Activated T-helper 2 cell treated with anti-CD3 and anti-CD28 coated beads, Interferon-gamma antibody, Interleukin-2, Interleukin-4, amounts not matched to agents 10 μg/mL and 5 μg/mL and 100 μg/mL, durations not matched to agents 14 hours and 24 hours and 36 hours (primary cell): ENCODE measurements around the gene NDST1. TPM values are rescaled to one million over a fixed set of nuclear protein-coding genes. Genes with fewer than 3 reads are reported as not detected.
"Not testable (repeated sequence)": the region's sequence is repeated elsewhere in the genome, so short reads cannot be mapped to it uniquely, and the experiment has no call there.

Experiments
- DNase-seq: peaks from one replicate; pipeline ENCODE4 v3.0.0; 2021; ENCODE audit warnings: low spot score
- H3K27ac Mint-ChIP-seq: one replicate; pipeline ENCODE4 v1.8.0; 2021; ENCODE audit warnings: mixed read lengths
- H3K27me3 Mint-ChIP-seq: one replicate; pipeline ENCODE4 v1.8.0; 2021; ENCODE audit warnings: low read depth, mixed read lengths
- H3K36me3 Mint-ChIP-seq: one replicate; pipeline ENCODE4 v1.8.0; 2021; ENCODE audit warnings: low read depth, mixed read lengths
- H3K4me1 Mint-ChIP-seq: one replicate; pipeline ENCODE4 v1.8.0; 2021; ENCODE audit warnings: low read depth, mixed read lengths
- H3K4me3 Mint-ChIP-seq: one replicate; pipeline ENCODE4 v1.8.0; 2021; ENCODE audit warnings: low read depth, mild to moderate bottlenecking, moderate library complexity, mixed read lengths
- H3K9me3 Mint-ChIP-seq: one replicate; pipeline ENCODE4 v1.8.0; 2021; ENCODE audit warnings: mixed read lengths
- intact Hi-C: fragments of 100-400 bp; cut with micrococcal nuclease; formaldehyde crosslinking; loops from one replicate; pipeline ENCODE4 v1.15.1; 2023
- total RNA-seq: library from RNA; stranded (reverse); gene quantifications from 2 replicates; pipeline ENCODE4 v1.2.3, GENCODE V29; 2022

NDST1 gene
- total RNA-seq, 1 donor from 2014 or later: 3.0 TPM

GRCh38 chr5:150516011-150516410, 8.1 kb downstream of the NDST1 start:
- H3K27ac Mint-ChIP-seq: no peak overlapping the region
- intact Hi-C loops: no loop called here

DNA sequence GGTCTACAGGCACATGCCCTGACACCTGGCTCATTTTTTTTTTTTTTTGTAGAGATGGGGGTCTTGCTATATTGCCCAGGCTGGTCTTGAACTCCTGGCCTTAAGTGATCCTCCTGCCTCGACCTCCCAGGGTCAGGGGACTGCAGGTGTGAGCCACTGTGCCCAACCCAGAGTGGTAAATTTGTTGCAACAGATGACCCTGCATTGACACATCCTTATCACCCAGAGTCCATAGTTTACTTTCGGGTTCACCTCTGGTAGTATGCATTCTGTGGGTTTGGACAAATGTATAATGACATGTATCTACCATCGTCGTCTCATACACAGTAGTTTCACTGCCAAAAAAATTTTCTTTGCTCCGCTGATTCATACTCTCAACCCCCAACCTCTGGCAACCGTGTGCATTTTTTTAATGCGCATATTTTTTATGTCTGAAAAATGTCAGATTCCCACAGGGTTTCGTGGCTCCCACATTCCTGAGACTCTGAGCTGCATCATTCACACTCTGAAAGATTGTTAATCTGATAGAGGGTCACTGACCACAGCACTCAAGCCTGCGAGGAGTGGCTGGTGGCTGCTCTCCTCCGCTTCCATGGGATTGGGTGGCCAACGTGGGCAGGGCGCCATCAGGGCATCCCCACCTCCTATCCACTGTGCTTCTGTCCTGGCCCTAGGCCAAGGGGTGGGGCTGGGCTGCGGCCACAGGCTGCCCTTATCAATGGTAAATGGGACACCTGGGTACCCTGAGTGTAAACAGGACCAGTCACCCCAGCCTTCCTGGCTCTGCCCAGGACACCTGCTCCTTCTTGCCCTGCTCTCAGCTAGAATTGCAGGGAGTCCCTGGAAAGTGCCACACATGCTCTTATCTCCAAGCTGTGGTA, 9.6 kb downstream of the NDST1 start:
- no peak overlapping the region for H3K27ac Mint-ChIP-seq
- H3K4me3 Mint-ChIP-seq: no peak overlapping the region
- no peak for DNase-seq
- H3K4me1 Mint-ChIP-seq: no peaks in the 10 kb centered on the region
- no peaks in the 10 kb centered on the region for H3K36me3 Mint-ChIP-seq
- H3K27me3 Mint-ChIP-seq: no peaks in the 10 kb centered on the region
- H3K9me3 Mint-ChIP-seq: no peaks in the 10 kb centered on the region
- intact Hi-C loops: no loop called here

More at GRCh38 chr5:150516011-150516410, 8.1 kb downstream of the NDST1 start:
- Mint-ChIP-seq H3K9me3 (no peaks in the 10 kb centered on the region), H3K4me1 (no peaks in the 10 kb centered on the region), H3K27me3 (no peaks in the 10 kb centered on the region), H3K36me3 (no peaks in the 10 kb centered on the region), H3K4me3 (no peak overlapping the region)
- no peak for DNase-seq

DNA sequence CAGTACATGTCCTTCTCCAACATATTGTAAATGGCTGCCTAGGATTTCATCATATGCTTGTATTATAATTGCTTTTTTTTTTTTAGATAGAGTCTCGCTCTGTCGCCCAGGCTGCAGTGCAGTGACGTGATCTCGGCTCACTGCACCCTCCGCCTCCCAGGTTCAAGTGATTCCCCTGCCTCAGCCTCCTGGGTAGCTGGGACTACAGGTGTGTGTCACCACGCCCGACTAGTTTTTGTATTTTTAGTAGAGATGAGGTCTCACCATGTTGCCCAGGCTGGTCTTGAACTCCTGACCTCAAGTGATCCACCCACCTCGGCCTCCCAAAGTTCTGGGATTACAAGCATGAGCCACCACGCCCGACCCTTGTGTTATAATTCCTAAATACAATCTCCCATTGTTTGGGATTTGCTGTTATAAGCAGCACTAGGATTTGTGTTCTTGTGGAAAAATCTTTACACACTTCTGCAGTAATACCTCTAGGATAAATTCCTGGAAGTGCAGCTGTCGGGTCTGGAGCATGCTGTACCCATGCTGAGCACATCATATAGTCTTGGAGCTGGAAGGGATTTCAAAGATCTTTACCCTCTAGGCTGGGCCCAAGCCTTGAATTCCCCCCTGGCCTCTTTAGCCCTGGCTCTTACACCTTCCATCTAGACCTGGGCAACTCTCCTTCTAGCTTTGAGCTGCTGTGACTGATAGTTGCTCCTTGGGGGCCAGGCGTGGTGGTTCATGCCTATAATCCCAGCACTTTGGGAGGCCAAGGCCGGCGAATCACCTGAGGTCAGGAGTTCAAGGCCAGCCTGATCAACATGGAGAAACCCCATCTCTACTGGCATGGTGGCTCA, 11.0 kb downstream of the NDST1 start:
- H3K36me3 Mint-ChIP-seq, H3K27me3 Mint-ChIP-seq, H3K4me3 Mint-ChIP-seq, H3K27ac Mint-ChIP-seq, H3K4me1 Mint-ChIP-seq, DNase-seq, intact Hi-C loops, H3K9me3 Mint-ChIP-seq: not testable (repeated sequence)

- no peaks in the 10 kb centered on the region for H3K27me3 Mint-ChIP-seq
- no peak for DNase-seq
Measured at GRCh38 chr5:150519560-150519945, 11.6 kb downstream of the NDST1 start.

GRCh38 chr5:150519978-150520377, 12.0 kb downstream of the NDST1 start:
- Mint-ChIP-seq H3K4me1 (no peaks in the 10 kb centered on the region), H3K4me3 (no peak overlapping the region)

More at GRCh38 chr5:150519560-150519945, 11.6 kb downstream of the NDST1 start:
- H3K4me1 Mint-ChIP-seq: no peaks in the 10 kb centered on the region
- intact Hi-C loops: no loop called here
- H3K9me3 Mint-ChIP-seq: no peaks in the 10 kb centered on the region
- no peaks in the 10 kb centered on the region for H3K36me3 Mint-ChIP-seq
- no peak overlapping the region for H3K4me3 Mint-ChIP-seq
- no peak overlapping the region for H3K27ac Mint-ChIP-seq

DNA sequence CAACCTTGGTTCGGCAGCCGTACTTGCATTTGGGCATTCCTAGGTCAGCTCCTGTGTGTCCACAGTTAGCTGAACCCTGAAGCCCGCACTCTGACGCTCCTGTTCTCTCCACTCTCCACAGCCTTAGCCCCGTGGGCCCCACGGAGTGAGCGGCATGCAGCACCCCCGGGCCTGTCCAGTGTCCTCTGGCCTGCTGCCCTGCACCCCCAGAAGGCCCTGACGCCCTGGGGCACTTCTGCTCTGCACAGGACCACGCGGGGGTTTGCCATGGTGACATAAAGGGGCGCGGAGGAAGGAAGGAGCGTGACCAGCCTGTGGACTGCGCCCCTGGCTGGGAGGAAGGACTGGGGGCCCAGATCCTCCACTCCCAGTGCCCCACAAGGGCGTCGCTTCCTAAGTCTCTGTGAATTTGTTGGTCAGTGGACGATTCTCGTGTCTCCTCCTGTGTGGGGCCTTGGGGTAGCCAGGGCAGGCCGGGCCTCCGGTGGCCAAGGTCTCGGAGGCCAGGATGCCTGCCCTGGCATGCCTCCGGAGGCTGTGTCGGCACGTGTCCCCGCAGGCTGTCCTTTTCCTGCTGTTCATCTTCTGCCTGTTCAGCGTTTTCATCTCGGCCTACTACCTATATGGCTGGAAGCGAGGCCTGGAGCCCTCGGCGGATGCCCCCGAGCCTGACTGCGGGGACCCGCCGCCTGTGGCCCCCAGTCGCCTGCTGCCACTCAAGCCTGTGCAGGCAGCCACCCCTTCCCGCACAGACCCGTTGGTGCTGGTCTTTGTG, 13.0 kb downstream of the NDST1 start:
- H3K27me3 Mint-ChIP-seq: no peaks in the 10 kb centered on the region
- no peak for DNase-seq
- H3K27ac Mint-ChIP-seq: no peak overlapping the region
- intact Hi-C loops: no loop called here
- H3K9me3 Mint-ChIP-seq: no peaks in the 10 kb centered on the region
- H3K36me3 Mint-ChIP-seq: no peaks in the 10 kb centered on the region
- no peaks in the 10 kb centered on the region for H3K4me1 Mint-ChIP-seq
- H3K4me3 Mint-ChIP-seq: no peak overlapping the region

More at GRCh38 chr5:150519978-150520377, 12.0 kb downstream of the NDST1 start:
- H3K27me3 Mint-ChIP-seq: no peaks in the 10 kb centered on the region
- no peak overlapping the region for H3K27ac Mint-ChIP-seq
- H3K9me3 Mint-ChIP-seq: no peaks in the 10 kb centered on the region
- intact Hi-C loops: no loop called here
- no peaks in the 10 kb centered on the region for H3K36me3 Mint-ChIP-seq
- no peak for DNase-seq

DNA sequence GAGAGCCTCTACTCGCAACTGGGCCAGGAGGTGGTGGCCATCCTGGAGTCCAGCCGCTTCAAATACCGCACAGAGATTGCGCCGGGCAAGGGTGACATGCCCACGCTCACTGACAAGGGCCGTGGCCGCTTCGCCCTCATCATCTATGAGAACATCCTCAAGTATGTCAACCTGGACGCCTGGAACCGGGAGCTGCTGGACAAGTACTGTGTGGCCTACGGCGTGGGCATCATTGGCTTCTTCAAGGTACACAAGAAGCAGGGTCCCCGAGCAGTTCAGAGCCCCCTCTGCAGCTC, 13.5 kb downstream of the NDST1 start:
- Mint-ChIP-seq H3K9me3 (no peaks in the 10 kb centered on the region), H3K27me3 (no peaks in the 10 kb centered on the region), H3K36me3 (no peaks in the 10 kb centered on the region), H3K4me3 (no peak overlapping the region), H3K4me1 (no peaks in the 10 kb centered on the region), H3K27ac (no peak overlapping the region)
- intact Hi-C loops: no loop called here
- no peak for DNase-seq

GRCh38 chr5:150521939-150522503, 14.1 kb downstream of the NDST1 start:
- Mint-ChIP-seq H3K9me3 (no peaks in the 10 kb centered on the region), H3K27ac (no peak overlapping the region), H3K27me3 (no peaks in the 10 kb centered on the region), H3K36me3 (no peaks in the 10 kb centered on the region), H3K4me1 (no peaks in the 10 kb centered on the region), H3K4me3 (no peak overlapping the region)
- no peak for DNase-seq
- intact Hi-C loops: loop anchor here (2.0 kb wide), 1 partner anchor 63 kb away; no protein-coding TSS in a partner anchor

DNA sequence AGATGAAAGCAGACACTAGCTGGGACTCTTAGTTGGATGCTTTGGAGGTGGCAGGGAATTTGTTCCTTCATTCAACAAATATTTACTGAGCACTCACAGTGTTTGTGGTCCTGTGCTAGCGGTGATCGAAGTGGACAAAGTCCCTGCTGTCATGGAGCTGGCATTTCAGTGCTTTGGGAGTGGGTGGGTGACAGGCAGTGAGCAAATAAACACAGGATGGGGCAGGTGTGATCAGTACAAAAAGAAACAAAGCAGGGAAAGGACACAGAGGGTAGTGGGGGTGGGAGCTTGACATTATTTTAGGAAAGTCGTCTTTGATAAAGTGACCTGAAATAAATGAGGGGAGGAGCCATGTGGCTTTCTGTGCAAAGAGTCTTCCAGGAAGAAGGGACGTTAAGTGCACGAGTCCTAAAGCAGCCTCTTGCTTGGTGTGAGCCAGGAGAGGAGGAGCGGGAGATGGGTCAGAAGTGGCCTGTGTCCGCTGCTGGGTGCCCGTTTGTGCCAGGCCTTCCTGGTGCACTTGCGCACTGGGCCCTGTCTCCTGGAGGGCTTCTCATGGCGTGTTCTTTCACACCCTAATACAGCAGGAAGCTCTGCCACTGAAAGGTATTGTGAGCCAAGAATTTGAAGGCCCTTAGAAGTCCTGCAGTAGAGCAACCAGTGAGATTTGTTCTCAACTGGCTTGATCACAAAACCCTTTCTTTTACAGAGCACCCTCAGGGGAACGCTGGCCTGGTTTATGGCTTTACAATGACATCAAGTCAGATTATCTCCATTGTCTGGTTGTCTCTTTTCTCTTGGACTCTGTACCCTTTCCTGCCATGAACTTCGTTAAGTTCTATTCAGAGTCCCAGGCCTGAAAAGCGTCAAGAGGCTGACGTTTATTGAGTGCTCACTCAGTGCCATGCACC, 14.8 kb downstream of the NDST1 start:
- intact Hi-C loops: loop anchor here (2.0 kb wide), 1 partner anchor 64 kb away; no protein-coding TSS in a partner anchor
- no peak overlapping the region for H3K27ac Mint-ChIP-seq
- H3K27me3 Mint-ChIP-seq: no peaks in the 10 kb centered on the region
- no peaks in the 10 kb centered on the region for H3K36me3 Mint-ChIP-seq
- DNase-seq: no peak
- no peaks in the 10 kb centered on the region for H3K4me1 Mint-ChIP-seq
- H3K4me3 Mint-ChIP-seq: no peak overlapping the region
- no peaks in the 10 kb centered on the region for H3K9me3 Mint-ChIP-seq

DNA sequence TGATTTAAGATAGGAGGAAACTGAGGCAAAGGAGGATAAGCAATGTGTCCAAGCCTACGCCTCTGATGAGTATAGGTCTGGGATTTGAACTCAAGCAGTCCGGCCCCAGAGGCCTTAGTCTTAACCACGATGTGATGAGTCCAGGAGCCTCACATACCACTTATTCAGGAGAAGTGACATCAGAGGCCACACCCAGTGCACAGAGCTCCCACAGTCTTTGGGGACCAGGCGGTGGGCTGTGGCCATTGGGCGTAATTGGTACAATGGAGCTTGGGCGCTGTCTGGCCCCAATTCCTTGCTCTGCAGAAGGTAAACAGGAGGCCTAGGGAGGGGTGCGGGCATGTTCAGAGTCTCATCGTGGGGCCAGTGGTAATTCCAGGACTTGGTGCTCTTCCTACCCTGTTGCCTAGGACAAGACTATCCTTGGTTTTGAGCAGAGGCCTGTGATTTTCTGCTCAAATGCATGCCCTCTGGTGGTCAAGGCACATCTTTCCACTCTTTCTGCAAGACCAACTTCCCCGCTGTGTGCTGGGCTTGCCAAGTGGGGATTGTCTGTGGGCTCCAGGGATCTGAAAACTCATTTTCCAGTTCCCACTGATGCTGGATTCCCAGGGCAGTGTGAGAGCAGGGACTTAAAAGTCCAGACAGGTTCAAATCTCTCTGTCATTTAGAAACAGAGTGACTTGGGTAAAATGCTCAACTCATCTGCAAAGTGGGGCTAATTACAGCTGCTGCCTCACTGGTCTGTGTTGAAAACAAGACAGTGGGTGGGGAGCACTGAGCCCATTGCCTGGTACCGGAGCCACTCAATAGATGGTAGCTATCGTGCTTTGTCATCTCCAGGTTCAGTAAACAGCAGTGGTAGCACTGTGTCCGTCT, 15.8 kb downstream of the NDST1 start:
- no peak for DNase-seq
- H3K27me3 Mint-ChIP-seq: no peaks in the 10 kb centered on the region
- intact Hi-C loops: loop anchor here (2.0 kb wide), 1 partner anchor 65 kb away; no protein-coding TSS in a partner anchor
- no peaks in the 10 kb centered on the region for H3K36me3 Mint-ChIP-seq
- no peaks in the 10 kb centered on the region for H3K4me1 Mint-ChIP-seq
- no peaks in the 10 kb centered on the region for H3K9me3 Mint-ChIP-seq
- H3K27ac Mint-ChIP-seq: no peak overlapping the region
- H3K4me3 Mint-ChIP-seq: no peak overlapping the region

DNA sequence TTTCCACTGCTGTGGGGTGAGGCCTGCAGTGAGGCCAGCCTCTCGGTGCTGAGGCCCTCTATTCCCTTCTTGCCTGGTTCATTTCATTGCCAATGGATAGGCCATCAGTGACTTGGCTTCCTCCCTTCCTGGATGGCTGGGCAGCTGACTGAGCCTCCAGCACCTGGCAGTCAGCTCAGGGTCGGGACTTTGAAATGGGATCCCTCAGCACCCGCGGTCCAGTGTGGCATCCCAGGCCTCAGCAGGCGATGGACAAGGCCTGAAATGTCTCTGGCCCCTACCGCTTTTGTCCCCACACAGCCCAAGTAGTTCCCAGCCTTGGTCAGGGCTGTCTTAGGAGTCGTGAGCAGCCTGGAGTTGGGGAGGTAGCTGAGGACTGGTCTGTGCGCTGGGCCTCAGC, 17.2 kb downstream of the NDST1 start:
- Mint-ChIP-seq H3K36me3 (no peaks in the 10 kb centered on the region), H3K4me3 (no peak overlapping the region), H3K4me1 (no peaks in the 10 kb centered on the region), H3K27me3 (no peaks in the 10 kb centered on the region), H3K27ac (no peak overlapping the region), H3K9me3 (no peaks in the 10 kb centered on the region)
- no peak for DNase-seq
- intact Hi-C loops: no loop called here
